PC-9 (cell line): ENCODE measurements around the gene CTNND2. TPM values are rescaled to one million over a fixed set of nuclear protein-coding genes. Genes with fewer than 3 reads are reported as not detected.

Experiments
- BruUV-seq: library from RNA; stranded (reverse); fragments of 400-500 nt; replicated peaks from 2 replicates; lab custom pipeline; 2021; lab: Mats Ljungman, UMichigan
- CTCF ChIA-PET: fragments of 300-600 bp; sonication (Branson Sonifier 250); formaldehyde crosslinking; loops from one replicate; lab custom pipeline; 2022; ENCODE audit warnings: antibody characterized with exemption; lab: Charles Lee
- POLR2A ChIA-PET: fragments of 300-600 bp; sonication (Branson Sonifier 250); formaldehyde crosslinking; loops from one replicate; lab custom pipeline; 2022; ENCODE audit warnings: antibody characterized with exemption; ENCODE audit not compliant: unreplicated experiment; lab: Charles Lee
- DNase-seq, 2 experiments: peaks; one replicate each; pipeline versions ENCODE4 v3.0.0 to v3.0.0-alpha.2; 2015 to 2022; ENCODE audit warnings: mixed read lengths in 1 of 2
- H2AFZ ChIP-seq: fragments of 200-600 bp; sonication (generic); 2 replicates; pipeline ENCODE4 v1.8.1; 2017; ENCODE audit warnings: antibody characterized with exemption
- H3F3A ChIP-seq: fragments of 200-600 bp; sonication (generic); 2 replicates; pipeline ENCODE4 v1.8.1; 2017; ENCODE audit warnings: antibody characterized with exemption, mild to moderate bottlenecking, low read depth; ENCODE audit not compliant: insufficient read depth
- H3K27ac ChIP-seq: fragments of 200-600 bp; sonication (generic); 2 replicates; pipeline ENCODE4 v1.6.1; 2016; ENCODE audit warnings: mixed run types
- H3K27me3 ChIP-seq: fragments of 200-600 bp; sonication (generic); 2 replicates; pipeline ENCODE4 v1.6.1; 2016; ENCODE audit warnings: low read depth, mixed run types; ENCODE audit not compliant: insufficient read depth
- H3K36me3 ChIP-seq: fragments of 200-600 bp; sonication (generic); 2 replicates; pipeline ENCODE4 v1.6.1; 2016; ENCODE audit warnings: low read depth, mixed run types
- H3K4me1 ChIP-seq: fragments of 200-600 bp; sonication (generic); replicated peaks from 2 replicates; pipeline ENCODE4 v1.6.1; 2016; ENCODE audit warnings: mixed run types; ENCODE audit not compliant: insufficient read depth
- H3K4me2 ChIP-seq: fragments of 200-600 bp; sonication (generic); 2 replicates; pipeline ENCODE4 v1.6.1; 2017; ENCODE audit warnings: mixed run types
- H3K4me3 ChIP-seq: fragments of 200-600 bp; sonication (generic); 2 replicates; pipeline ENCODE4 v1.6.1; 2016; ENCODE audit warnings: mixed run types
- H3K79me2 ChIP-seq: fragments of 200-600 bp; sonication (generic); 2 replicates; pipeline ENCODE4 v1.6.1; 2017; ENCODE audit warnings: low read depth, mixed run types
- H3K9me2 ChIP-seq: fragments of 200-600 bp; sonication (generic); 2 replicates; pipeline ENCODE4 v1.8.1; 2017; ENCODE audit warnings: mild to moderate bottlenecking; ENCODE audit not compliant: insufficient read depth
- H3K9me3 ChIP-seq: fragments of 200-600 bp; sonication (generic); 2 replicates; pipeline ENCODE4 v1.8.1; 2016; ENCODE audit warnings: low read depth; ENCODE audit not compliant: insufficient read depth
- H4K20me1 ChIP-seq: fragments of 200-600 bp; sonication (generic); 2 replicates; pipeline ENCODE4 v1.8.1; 2017; ENCODE audit not compliant: insufficient read depth
- CTCF ChIP-seq: fragments of 200-600 bp; sonication (generic); conservative IDR thresholded peaks from 2 replicates; pipeline ENCODE4 v1.6.1; 2017; ENCODE audit warnings: mixed run types, antibody characterized with exemption, mild to moderate bottlenecking, moderate library complexity
- EZH2 ChIP-seq: fragments of 200-600 bp; sonication (generic); IDR thresholded peaks from 2 replicates; pipeline ENCODE4 v1.8.0; 2017; ENCODE audit warnings: antibody characterized with exemption, low read depth
- intact Hi-C: fragments of 100-400 bp; cut with micrococcal nuclease; formaldehyde crosslinking; loops from one replicate; pipeline ENCODE4 v1.10.0; 2022; ENCODE audit not compliant: unreplicated experiment
- total RNA-seq: library from RNA; stranded (reverse); gene quantifications from 2 replicates; pipeline ENCODE4 v1.2.3, GENCODE V29; 2021

Gene CTNND2
- total RNA-seq, 1 experiment from 2014 or later = not detected

GRCh38 chr5:11261241-11261640, 643.0 kb downstream of the CTNND2 start:
- DNase-seq = no peak
- CTCF ChIA-PET = no interaction called here
- no peaks in the 10 kb centered on the region for H3K36me3 ChIP-seq
- H3K9me2 ChIP-seq = no peaks in the 10 kb centered on the region
- no peak overlapping the region for H3K27ac ChIP-seq
- H2AFZ ChIP-seq = no peak overlapping the region
- no peak overlapping the region for H3K4me3 ChIP-seq
- intact Hi-C loops = loop anchor here (10.0 kb wide), 1 partner anchor 806 kb away; no protein-coding TSS in a partner anchor
- H3K4me2 ChIP-seq = no peak overlapping the region
- no peaks in the 10 kb centered on the region for H3K4me1 ChIP-seq
- TF ChIP-seq CTCF = no peak
- TF ChIP-seq EZH2 = no peak
- H4K20me1 ChIP-seq = no peaks in the 10 kb centered on the region
- H3K79me2 ChIP-seq = no peaks in the 10 kb centered on the region
- H3F3A ChIP-seq = no peaks in the 10 kb centered on the region
- H3K9me3 ChIP-seq = no peaks in the 10 kb centered on the region
- H3K27me3 ChIP-seq = no peaks in the 10 kb centered on the region
- BruUV-seq = no TSS peak
- POLR2A ChIA-PET = no interaction called here

- TF ChIP-seq CTCF (no peak), EZH2 (no peak)
- intact Hi-C loops = no loop called here
- no peaks in the 10 kb centered on the region for H3K4me1 ChIP-seq
- no peak overlapping the region for H2AFZ ChIP-seq
- H3K36me3 ChIP-seq = no peaks in the 10 kb centered on the region
- BruUV-seq = no TSS peak
- no peak overlapping the region for H3K4me3 ChIP-seq
- H3K79me2 ChIP-seq = no peaks in the 10 kb centered on the region
- H3F3A ChIP-seq = no peaks in the 10 kb centered on the region
- no peaks in the 10 kb centered on the region for H3K9me3 ChIP-seq
- no peaks in the 10 kb centered on the region for H3K9me2 ChIP-seq
- no peaks in the 10 kb centered on the region for H3K27me3 ChIP-seq
- CTCF ChIA-PET = no interaction called here
- H3K4me2 ChIP-seq = no peak overlapping the region
- POLR2A ChIA-PET = no interaction called here
- no peak overlapping the region for H3K27ac ChIP-seq
- no peak for DNase-seq
- H4K20me1 ChIP-seq = no peaks in the 10 kb centered on the region
These were observed 646.2 kb downstream of the CTNND2 start for GRCh38 chr5:11258001-11258400.

GRCh38 chr5:11252523-11252922, 651.7 kb downstream of the CTNND2 start:
- Histone ChIP-seq H3K36me3 (no peaks in the 10 kb centered on the region), H3K27ac (no peak overlapping the region), H3K9me3 (no peaks in the 10 kb centered on the region; the same call in 1 of the 2 replicates), H4K20me1 (no peaks in the 10 kb centered on the region), H3K4me1 (peaks cover 18% of the 10 kb centered on the region), H2AFZ (no peak overlapping the region), H3F3A (0 out of 2 replicates have a peak, but pooled peaks cover 3% of the 10 kb centered on the region), H3K4me3 (no peak overlapping the region), H3K79me2 (no peaks in the 10 kb centered on the region), H3K9me2 (no peaks in the 10 kb centered on the region), H3K27me3 (no peaks in the 10 kb centered on the region), H3K4me2 (no peak overlapping the region)
- CTCF ChIA-PET = no interaction called here
- intact Hi-C loops = no loop called here
- no peak for TF ChIP-seq CTCF
- DNase-seq = no peak
- POLR2A ChIA-PET = no interaction called here
- no TSS peak for BruUV-seq
